ENCODE results near the gene OVAAL. TPM values are rescaled to one million over a fixed set of nuclear protein-coding genes. Genes with fewer than 3 reads are reported as not detected.

The OVAAL gene
- total RNA-seq, result not detected

DNA sequence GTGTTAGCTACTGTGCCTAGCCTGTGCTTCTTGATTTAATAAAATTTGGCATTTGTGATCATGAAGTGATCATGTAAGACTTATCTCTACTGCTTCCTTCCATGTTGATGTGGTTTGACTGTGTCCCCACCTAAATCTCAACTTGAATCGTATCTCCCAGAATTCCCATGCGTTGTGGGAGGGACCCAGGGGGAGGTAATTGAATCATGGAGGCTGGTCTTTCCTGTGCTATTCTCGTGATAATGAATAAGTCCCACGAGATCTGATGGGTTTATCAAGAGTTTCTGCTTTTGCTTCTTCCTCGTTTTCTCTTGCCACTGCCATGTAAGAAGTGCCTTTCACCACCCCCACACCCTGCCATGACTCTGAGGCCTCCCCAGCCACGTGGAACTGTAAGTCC is at the start of gene OVAAL:
Gene OVAAL, plus strand, starts transcription at position 301 of the 400 bp plus-strand sequence.
- 86 to 88% methylated on average over 6 of the region's 6 CpGs for WGBS, 2 donors
- no peak for DNase-seq (ENCODE audit: low spot score in 2 of 2)
- TF ChIP-seq POLR2A (IDR thresholded peaks at IDR 0.05), result no peak
- TF ChIP-seq, protein P1, sequence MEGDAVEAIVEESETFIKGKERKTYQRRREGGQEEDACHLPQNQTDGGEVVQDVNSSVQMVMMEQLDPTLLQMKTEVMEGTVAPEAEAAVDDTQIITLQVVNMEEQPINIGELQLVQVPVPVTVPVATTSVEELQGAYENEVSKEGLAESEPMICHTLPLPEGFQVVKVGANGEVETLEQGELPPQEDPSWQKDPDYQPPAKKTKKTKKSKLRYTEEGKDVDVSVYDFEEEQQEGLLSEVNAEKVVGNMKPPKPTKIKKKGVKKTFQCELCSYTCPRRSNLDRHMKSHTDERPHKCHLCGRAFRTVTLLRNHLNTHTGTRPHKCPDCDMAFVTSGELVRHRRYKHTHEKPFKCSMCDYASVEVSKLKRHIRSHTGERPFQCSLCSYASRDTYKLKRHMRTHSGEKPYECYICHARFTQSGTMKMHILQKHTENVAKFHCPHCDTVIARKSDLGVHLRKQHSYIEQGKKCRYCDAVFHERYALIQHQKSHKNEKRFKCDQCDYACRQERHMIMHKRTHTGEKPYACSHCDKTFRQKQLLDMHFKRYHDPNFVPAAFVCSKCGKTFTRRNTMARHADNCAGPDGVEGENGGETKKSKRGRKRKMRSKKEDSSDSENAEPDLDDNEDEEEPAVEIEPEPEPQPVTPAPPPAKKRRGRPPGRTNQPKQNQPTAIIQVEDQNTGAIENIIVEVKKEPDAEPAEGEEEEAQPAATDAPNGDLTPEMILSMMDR (IDR thresholded peaks at IDR 0.05), result no peak
- no peak within 1 kb of the TSS for H3K4me3 ChIP-seq (ENCODE audit: low read depth, poor library complexity, severe bottlenecking)
- intact Hi-C loops (cut with DNase I; ENCODE audit: low total_unique reads), result no loop called here

DNA sequence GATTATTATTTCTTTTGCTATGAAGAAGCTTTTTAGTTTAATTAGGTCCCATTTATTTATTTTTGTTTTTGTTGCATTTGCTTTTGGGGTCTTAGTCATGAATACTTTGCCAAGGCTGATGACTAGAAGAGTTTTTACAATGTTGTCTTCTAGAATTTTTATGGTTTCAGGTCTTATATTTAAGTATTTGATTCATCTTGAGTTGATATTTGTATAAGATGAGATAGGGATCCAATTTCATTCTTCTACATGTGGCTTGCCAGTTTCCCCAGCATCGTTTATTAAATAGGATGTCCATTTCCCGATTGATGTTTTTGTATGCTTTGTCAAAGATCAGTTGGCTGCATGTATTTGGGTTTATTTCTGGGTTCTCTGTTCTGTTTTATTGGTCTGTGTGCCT is 47.9 kb upstream of the OVAAL start:
- WGBS, 2 donors, result 93 to 100% methylated on average over 2 of the region's 2 CpGs
- DNase-seq (ENCODE audit: low spot score in 2 of 2), result no peak
- H3K4me3 ChIP-seq (ENCODE audit: low read depth, poor library complexity, severe bottlenecking), result no peak overlapping the region
- TF ChIP-seq, protein P1 (IDR thresholded peaks at IDR 0.05), result no peak
- no peak for TF ChIP-seq POLR2A (IDR thresholded peaks at IDR 0.05)
- intact Hi-C loops (cut with DNase I; ENCODE audit: low total_unique reads), result loop anchor here (10.0 kb wide), 1 partner anchor 654 kb away; no protein-coding TSS in a partner anchor

DNA sequence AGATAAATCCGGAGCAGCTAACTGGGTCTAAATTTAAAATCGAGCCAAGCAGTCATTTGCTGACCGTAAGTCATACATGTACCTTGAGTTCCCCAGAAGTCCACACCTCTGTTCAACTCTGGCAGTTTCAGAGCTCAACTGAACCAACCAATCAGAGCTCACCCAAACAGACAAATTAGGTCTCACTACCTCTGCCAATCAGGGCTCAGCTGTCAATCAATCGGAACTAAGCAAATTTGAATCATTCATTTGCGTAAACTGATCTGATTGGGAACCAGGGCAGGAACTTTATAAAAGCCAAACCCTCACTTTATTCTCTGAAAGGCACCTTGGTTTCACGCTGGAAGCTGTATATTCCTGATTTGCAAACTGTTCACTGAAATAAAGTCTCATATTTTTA is 45.2 kb upstream of the OVAAL start:
- no peak for TF ChIP-seq POLR2A (IDR thresholded peaks at IDR 0.05)
- TF ChIP-seq, protein P1 (IDR thresholded peaks at IDR 0.05), result no peak

DNA sequence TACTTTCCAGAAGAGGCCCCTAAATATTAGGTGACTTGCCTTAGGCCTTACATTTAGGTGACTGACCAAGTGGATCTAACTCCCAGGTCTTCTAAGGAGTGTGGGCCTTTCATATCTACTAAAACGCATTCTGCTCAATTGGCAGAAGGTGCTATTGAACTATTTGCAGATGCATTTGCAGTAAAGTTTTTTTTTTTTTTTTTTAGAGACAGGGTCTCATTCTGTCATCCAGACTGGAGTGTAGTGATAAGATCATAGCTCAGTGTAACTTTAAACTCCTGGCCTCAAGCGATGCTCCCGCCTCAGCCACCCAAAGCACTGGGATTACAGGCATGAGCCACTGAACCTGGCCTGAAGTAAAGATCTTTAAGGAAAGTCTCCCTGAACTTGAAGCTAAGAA is 43.4 kb upstream of the OVAAL start:
- intact Hi-C loops (cut with DNase I; ENCODE audit: low total_unique reads), result loop anchor here (10.0 kb wide), 1 partner anchor 649 kb away; no protein-coding TSS in a partner anchor
- TF ChIP-seq POLR2A (IDR thresholded peaks at IDR 0.05), result no peak
- TF ChIP-seq, protein P1 (IDR thresholded peaks at IDR 0.05), result no peak
- H3K4me3 ChIP-seq (ENCODE audit: low read depth, poor library complexity, severe bottlenecking), result no peak overlapping the region
- WGBS, 2 donors, result 24 to 31% methylated on average over 3 of the region's 3 CpGs
- no peak for DNase-seq (ENCODE audit: low spot score in 2 of 2)

More for the DNA sequence above, 45.2 kb upstream of the OVAAL start:
- DNase-seq (ENCODE audit: low spot score in 2 of 2), result no peak
- WGBS, 2 donors, result 87 to 93% methylated on average over 6 of the region's 6 CpGs
- intact Hi-C loops (cut with DNase I; ENCODE audit: low total_unique reads), result loop anchor here (10.0 kb wide), 1 partner anchor 651 kb away; no protein-coding TSS in a partner anchor
- no peak overlapping the region for H3K4me3 ChIP-seq (ENCODE audit: low read depth, poor library complexity, severe bottlenecking)

DNA sequence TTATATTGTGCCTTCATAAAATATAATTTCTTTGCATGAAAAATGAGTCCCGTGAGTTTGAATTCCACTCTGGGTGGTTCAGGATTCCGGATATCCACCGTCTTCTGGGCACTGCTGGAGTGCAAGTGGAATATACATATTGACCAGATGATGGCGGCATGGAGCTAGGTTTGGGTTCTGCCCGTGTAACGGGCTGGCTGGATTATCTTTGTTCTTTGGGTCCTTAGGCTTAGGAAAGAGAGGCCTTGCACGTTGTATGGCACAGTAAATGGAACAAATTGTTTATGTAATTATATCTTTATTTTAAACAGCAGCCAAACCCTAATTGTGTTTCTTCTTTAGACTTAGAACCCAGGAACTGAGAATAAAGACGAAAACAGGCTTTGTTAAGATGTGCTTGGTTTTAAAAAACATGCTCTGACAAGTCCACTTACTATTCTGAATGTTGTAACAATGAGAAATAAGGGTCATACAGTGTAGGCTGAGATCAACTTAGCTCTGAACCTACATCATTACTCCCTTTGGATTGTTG is 42.8 kb upstream of the OVAAL start:
- peak in 1 of 2 donors; percentile 48 for DNase-seq (ENCODE audit: low spot score in 2 of 2)
- no peak overlapping the region for H3K4me3 ChIP-seq (ENCODE audit: low read depth, poor library complexity, severe bottlenecking)
- TF ChIP-seq, protein P1 (IDR thresholded peaks at IDR 0.05), result peak in 1 of 3 donors; percentile 27
- TF ChIP-seq POLR2A (IDR thresholded peaks at IDR 0.05), result no peak
- intact Hi-C loops (cut with DNase I; ENCODE audit: low total_unique reads), result loop anchor here (10.0 kb wide), 1 partner anchor 649 kb away; no protein-coding TSS in a partner anchor
- 6 to 10% methylated on average over 8 of the region's 8 CpGs for WGBS, 2 donors

DNA sequence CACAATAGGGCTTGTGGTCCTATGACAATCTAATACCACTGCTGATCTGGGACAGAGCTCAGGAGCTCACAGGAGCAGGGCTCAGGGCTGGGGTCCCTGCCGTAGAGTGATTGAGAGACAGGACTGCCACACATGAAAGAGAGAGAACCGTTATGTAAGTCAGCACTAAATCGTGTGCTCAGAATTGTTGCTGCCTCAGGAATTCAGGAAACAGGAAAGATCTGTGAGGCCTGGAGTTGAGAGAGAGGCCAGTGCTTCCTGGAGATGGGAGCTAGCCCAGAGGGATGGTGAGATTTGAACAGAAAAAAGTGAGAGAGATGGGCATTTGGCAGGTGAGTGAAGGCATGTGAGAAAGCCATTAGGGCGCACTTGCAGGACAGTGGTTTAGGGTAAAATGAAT is 38.9 kb upstream of the OVAAL start:
- intact Hi-C loops (cut with DNase I; ENCODE audit: low total_unique reads), result loop anchor here (10.0 kb wide), 1 partner anchor 645 kb away; no protein-coding TSS in a partner anchor
- DNase-seq (ENCODE audit: low spot score in 2 of 2), result no peak
- TF ChIP-seq, protein P1 (IDR thresholded peaks at IDR 0.05), result no peak
- WGBS, 2 donors, result 63 to 65% methylated on average over 4 of the region's 4 CpGs
- H3K4me3 ChIP-seq (ENCODE audit: low read depth, poor library complexity, severe bottlenecking), result no peak overlapping the region

Measured in lower leg skin (tissue), 4 donors.